ENCODE data around the gene SLC39A11.

SLC39A11 gene

GRCh38 chr17:72935984-72936383 is 156.5 kb downstream of the SLC39A11 start:
- no peak overlapping the region for H3K4ac ChIP-seq (ENCODE audit: low read depth, low read length)
- no peak overlapping the region for H3K18ac ChIP-seq (ENCODE audit: low read length)
- H3K4me2 ChIP-seq (ENCODE audit: low read length) = no peak overlapping the region
- H3K4me3 ChIP-seq (ENCODE audit: low read depth, low read length) = no peak overlapping the region
- no peaks in the 10 kb centered on the region for H3K27me3 ChIP-seq (ENCODE audit: insufficient read depth, low read length)
- no peaks in the 10 kb centered on the region for H3K36me3 ChIP-seq (ENCODE audit: control insufficient read depth in 1 of 2, insufficient read depth in 2 of 2, low read length in 2 of 2)
- no peak overlapping the region for H2BK12ac ChIP-seq (ENCODE audit: low read length)
- H3K4me1 ChIP-seq (ENCODE audit: control insufficient read depth in 1 of 2, insufficient read depth in 2 of 2, low read length in 2 of 2) = peaks cover 4% of the 10 kb centered on the region in 2 experiments
- no peak overlapping the region for H4K91ac ChIP-seq (ENCODE audit: low read depth, low read length)
- H3K9me3 ChIP-seq (ENCODE audit: insufficient read depth, low read depth, low read length) = no peaks in the 10 kb centered on the region
- peaks cover 2% of the 10 kb centered on the region for H3K79me1 ChIP-seq (ENCODE audit: low read length)
- no peaks in the 10 kb centered on the region for H3K79me2 ChIP-seq (ENCODE audit: control insufficient read depth, insufficient read depth, low read length, poor library complexity)
- H3K27ac ChIP-seq (ENCODE audit: low read depth, low read length) = no peak overlapping the region
- no peak overlapping the region for H3K14ac ChIP-seq (ENCODE audit: low read length)
- H3K23ac ChIP-seq (ENCODE audit: low read length) = no peak overlapping the region
- H2AFZ ChIP-seq (ENCODE audit: insufficient read depth, low read length, poor library complexity) = no peak overlapping the region
- H2AK5ac ChIP-seq (ENCODE audit: low read length) = no peak overlapping the region
- no peak overlapping the region for H4K8ac ChIP-seq (ENCODE audit: low read depth, low read length)
- peak; percentile 17 to 64 for DNase-seq
- no peak overlapping the region for H4K12ac ChIP-seq (ENCODE audit: low read depth, low read length)
- no peak overlapping the region for H3K9ac ChIP-seq (ENCODE audit: low read length)
- no peak overlapping the region for H2BK5ac ChIP-seq (ENCODE audit: low read depth, low read length, poor library complexity)
- no CpG with 5 or more reads among the region's 8 CpGs for WGBS (ENCODE audit: extremely low coverage, insufficient coverage, insufficient read length)
- H2BK120ac ChIP-seq (ENCODE audit: insufficient read depth, low read length, poor library complexity) = no peak overlapping the region

GRCh38 chr17:72934927-72935326 is 157.6 kb downstream of the SLC39A11 start:
- H3K4ac ChIP-seq (ENCODE audit: low read depth, low read length) = no peak overlapping the region
- no peak overlapping the region for H4K91ac ChIP-seq (ENCODE audit: low read depth, low read length)
- no peak overlapping the region for H3K14ac ChIP-seq (ENCODE audit: low read length)
- H2AK5ac ChIP-seq (ENCODE audit: low read length) = no peak overlapping the region
- H3K4me3 ChIP-seq (ENCODE audit: low read depth, low read length) = no peak overlapping the region
- H3K9ac ChIP-seq (ENCODE audit: low read length) = no peak overlapping the region
- no peak overlapping the region for H4K12ac ChIP-seq (ENCODE audit: low read depth, low read length)
- no peaks in the 10 kb centered on the region for H3K79me2 ChIP-seq (ENCODE audit: control insufficient read depth, insufficient read depth, low read length, poor library complexity)
- no peak overlapping the region for H3K4me2 ChIP-seq (ENCODE audit: low read length)
- no peak overlapping the region for H2AFZ ChIP-seq (ENCODE audit: insufficient read depth, low read length, poor library complexity)
- DNase-seq = peak in 1 of 2 donors; percentile 31
- no CpG with 5 or more reads among the region's 8 CpGs for WGBS (ENCODE audit: extremely low coverage, insufficient coverage, insufficient read length)
- no peaks in the 10 kb centered on the region for H3K9me3 ChIP-seq (ENCODE audit: insufficient read depth, low read depth, low read length)
- H3K18ac ChIP-seq (ENCODE audit: low read length) = no peak overlapping the region
- H2BK12ac ChIP-seq (ENCODE audit: low read length) = no peak overlapping the region
- H3K23ac ChIP-seq (ENCODE audit: low read length) = no peak overlapping the region
- no peak overlapping the region for H4K8ac ChIP-seq (ENCODE audit: low read depth, low read length)
- H3K79me1 ChIP-seq (ENCODE audit: low read length) = peaks cover 2% of the 10 kb centered on the region
- no peaks in the 10 kb centered on the region for H3K27me3 ChIP-seq (ENCODE audit: insufficient read depth, low read length)
- no peak overlapping the region for H2BK120ac ChIP-seq (ENCODE audit: insufficient read depth, low read length, poor library complexity)
- no peak overlapping the region for H3K27ac ChIP-seq (ENCODE audit: low read depth, low read length)
- peaks cover 3 to 4% of the 10 kb centered on the region in 2 experiments for H3K4me1 ChIP-seq (ENCODE audit: control insufficient read depth in 1 of 2, insufficient read depth in 2 of 2, low read length in 2 of 2)
- no peaks in the 10 kb centered on the region for H3K36me3 ChIP-seq (ENCODE audit: control insufficient read depth in 1 of 2, insufficient read depth in 2 of 2, low read length in 2 of 2)
- H2BK5ac ChIP-seq (ENCODE audit: low read depth, low read length, poor library complexity) = no peak overlapping the region

- H3K9me3 ChIP-seq (ENCODE audit: insufficient read depth, low read depth, low read length) = no peaks in the 10 kb centered on the region
- H3K27ac ChIP-seq (ENCODE audit: low read depth, low read length) = no peak overlapping the region
- no peak overlapping the region for H3K9ac ChIP-seq (ENCODE audit: low read length)
- no peak overlapping the region for H3K4me3 ChIP-seq (ENCODE audit: low read depth, low read length)
- peaks cover 3 to 4% of the 10 kb centered on the region in 2 experiments for H3K4me1 ChIP-seq (ENCODE audit: control insufficient read depth in 1 of 2, insufficient read depth in 2 of 2, low read length in 2 of 2)
- H3K79me2 ChIP-seq (ENCODE audit: control insufficient read depth, insufficient read depth, low read length, poor library complexity) = no peaks in the 10 kb centered on the region
- peaks cover 2% of the 10 kb centered on the region for H3K79me1 ChIP-seq (ENCODE audit: low read length)
- WGBS (ENCODE audit: extremely low coverage, insufficient coverage, insufficient read length) = no CpG with 5 or more reads among the region's 5 CpGs
- no peak overlapping the region for H3K14ac ChIP-seq (ENCODE audit: low read length)
- H4K8ac ChIP-seq (ENCODE audit: low read depth, low read length) = no peak overlapping the region
- H3K18ac ChIP-seq (ENCODE audit: low read length) = no peak overlapping the region
- H2BK12ac ChIP-seq (ENCODE audit: low read length) = no peak overlapping the region
- peak in 1 of 2 donors; percentile 27 for DNase-seq
- H3K4me2 ChIP-seq (ENCODE audit: low read length) = no peak overlapping the region
- H2BK120ac ChIP-seq (ENCODE audit: insufficient read depth, low read length, poor library complexity) = no peak overlapping the region
- no peak overlapping the region for H3K23ac ChIP-seq (ENCODE audit: low read length)
- no peak overlapping the region for H4K12ac ChIP-seq (ENCODE audit: low read depth, low read length)
- H2AFZ ChIP-seq (ENCODE audit: insufficient read depth, low read length, poor library complexity) = no peak overlapping the region
- no peak overlapping the region for H3K4ac ChIP-seq (ENCODE audit: low read depth, low read length)
- H3K36me3 ChIP-seq (ENCODE audit: control insufficient read depth in 1 of 2, insufficient read depth in 2 of 2, low read length in 2 of 2) = no peaks in the 10 kb centered on the region
- H3K27me3 ChIP-seq (ENCODE audit: insufficient read depth, low read length) = no peaks in the 10 kb centered on the region
- no peak overlapping the region for H2BK5ac ChIP-seq (ENCODE audit: low read depth, low read length, poor library complexity)
- H4K91ac ChIP-seq (ENCODE audit: low read depth, low read length) = no peak overlapping the region
- H2AK5ac ChIP-seq (ENCODE audit: low read length) = no peak overlapping the region
Measured at GRCh38 chr17:72931635-72932034, 160.9 kb downstream of the SLC39A11 start.

- Histone ChIP-seq H4K8ac (ENCODE audit: low read depth, low read length) (no peak overlapping the region), H3K4me3 (ENCODE audit: low read depth, low read length) (no peak overlapping the region), H2BK5ac (ENCODE audit: low read depth, low read length, poor library complexity) (no peak overlapping the region), H2AFZ (ENCODE audit: insufficient read depth, low read length, poor library complexity) (no peak overlapping the region), H2BK120ac (ENCODE audit: insufficient read depth, low read length, poor library complexity) (no peak overlapping the region), H4K12ac (ENCODE audit: low read depth, low read length) (no peak overlapping the region), H3K9me3 (ENCODE audit: insufficient read depth, low read depth, low read length) (no peaks in the 10 kb centered on the region), H3K27ac (ENCODE audit: low read depth, low read length) (no peak overlapping the region), H3K36me3 (ENCODE audit: control insufficient read depth in 1 of 2, insufficient read depth in 2 of 2, low read length in 2 of 2) (no peaks in the 10 kb centered on the region), H3K14ac (ENCODE audit: low read length) (no peak overlapping the region), H3K9ac (ENCODE audit: low read length) (no peak overlapping the region), H3K18ac (ENCODE audit: low read length) (no peak overlapping the region), H2AK5ac (ENCODE audit: low read length) (no peak overlapping the region), H4K91ac (ENCODE audit: low read depth, low read length) (no peak overlapping the region), H3K23ac (ENCODE audit: low read length) (no peak overlapping the region), H3K27me3 (ENCODE audit: insufficient read depth, low read length) (no peaks in the 10 kb centered on the region), H3K4ac (ENCODE audit: low read depth, low read length) (no peak overlapping the region), H3K79me1 (ENCODE audit: low read length) (peaks cover 2% of the 10 kb centered on the region), H3K4me1 (ENCODE audit: control insufficient read depth in 1 of 2, insufficient read depth in 2 of 2, low read length in 2 of 2) (peaks cover 3 to 4% of the 10 kb centered on the region in 2 experiments), H3K79me2 (ENCODE audit: control insufficient read depth, insufficient read depth, low read length, poor library complexity) (no peaks in the 10 kb centered on the region), H2BK12ac (ENCODE audit: low read length) (no peak overlapping the region), H3K4me2 (ENCODE audit: low read length) (no peak overlapping the region)
- no peak for DNase-seq
- no CpG with 5 or more reads among the region's 9 CpGs for WGBS (ENCODE audit: extremely low coverage, insufficient coverage, insufficient read length)
Measured at GRCh38 chr17:72931163-72931562, 161.3 kb downstream of the SLC39A11 start.

Measured in trophoblast cell (in vitro differentiated cells and primary cell).